ENCODE measurements around the gene DHRSX. TPM values are rescaled to one million over a fixed set of nuclear protein-coding genes. Genes with fewer than 3 reads are reported as not detected.

Gene DHRSX
- total and polyA plus RNA-seq, 2 of the 13 experiments (the other 11 are each of a cell fraction or from before 2014, with no cell fraction given): 15.5 to 24.3 TPM

DNA sequence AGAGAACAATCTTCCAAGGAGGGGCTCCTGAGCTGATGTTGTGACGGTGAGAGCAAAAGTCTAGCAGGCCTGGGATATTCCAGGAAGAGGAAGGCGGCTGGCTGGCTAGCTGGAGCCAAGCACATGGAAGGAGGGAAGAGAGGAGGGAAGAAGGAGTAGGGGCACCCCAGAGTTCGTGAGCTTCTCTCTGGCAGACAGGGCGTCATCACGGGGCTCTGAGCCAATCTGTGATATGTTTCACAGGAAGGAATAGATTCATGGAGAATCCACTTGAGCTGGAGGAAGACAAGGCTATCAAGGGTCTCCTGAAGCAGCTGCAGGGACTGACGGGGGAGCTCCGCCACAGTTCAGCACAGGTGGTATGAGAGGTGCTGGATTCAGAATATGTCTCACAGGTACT lies 73.6 kb downstream of the DHRSX start:
- H3K9ac ChIP-seq (ENCODE audit: insufficient read depth, low read depth, low read length): no peak overlapping the region
- peaks cover 0 to 11% of the 10 kb centered on the region in 2 experiments; a peak in 2 of 5 replicates for H3K36me3 ChIP-seq (replicated peaks in 1 of 2; ENCODE audit: control insufficient read depth in 1 of 2, insufficient read depth in 2 of 2, low read length in 2 of 2)
- DNase-seq (ENCODE audit: low spot score): no peak
- no peak overlapping the region for H3K27ac ChIP-seq (ENCODE audit: extremely low read length, insufficient read depth, low read length)
- no peaks in the 10 kb centered on the region for H3K79me2 ChIP-seq (ENCODE audit: insufficient read depth, low read length)
- no peak for ATAC-seq
- ChIA-PET POLR2A (no interaction called here), CTCF (ENCODE audit: low intra/inter-chr PET ratio, low total read pairs) (no interaction called here)
- no peak overlapping the region for H3K4me2 ChIP-seq (ENCODE audit: low read depth, low read length)
- peaks cover 9% of the 10 kb centered on the region; the same call in 1 of the 2 replicates for H3K4me1 ChIP-seq (ENCODE audit: insufficient read depth, low read length)
- TF ChIP-seq RARG (CRISPR knock-in tag; IDR thresholded peaks at IDR 0.05; ENCODE audit: low read depth) (no peak), ZNF572 (CRISPR knock-in tag; IDR thresholded peaks at IDR 0.05) (no peak), ZBTB8A (CRISPR knock-in tag; IDR thresholded peaks at IDR 0.05; ENCODE audit: borderline replicate concordance, low read depth) (no peak), GTF3A (CRISPR knock-in tag; conservative IDR thresholded peaks at IDR 0.05) (no peak), ZNF607 (CRISPR knock-in tag; IDR thresholded peaks at IDR 0.05; ENCODE audit: borderline replicate concordance) (no peak), MTF2 (CRISPR knock-in tag; IDR thresholded peaks at IDR 0.05; ENCODE audit: borderline replicate concordance) (no peak), RAD51 (IDR thresholded peaks at IDR 0.05; ENCODE audit: borderline replicate concordance) (no peak), ARHGAP35 (CRISPR knock-in tag; IDR thresholded peaks at IDR 0.05; ENCODE audit: borderline replicate concordance) (no peak)
- TF ChIP-seq, protein P1, sequence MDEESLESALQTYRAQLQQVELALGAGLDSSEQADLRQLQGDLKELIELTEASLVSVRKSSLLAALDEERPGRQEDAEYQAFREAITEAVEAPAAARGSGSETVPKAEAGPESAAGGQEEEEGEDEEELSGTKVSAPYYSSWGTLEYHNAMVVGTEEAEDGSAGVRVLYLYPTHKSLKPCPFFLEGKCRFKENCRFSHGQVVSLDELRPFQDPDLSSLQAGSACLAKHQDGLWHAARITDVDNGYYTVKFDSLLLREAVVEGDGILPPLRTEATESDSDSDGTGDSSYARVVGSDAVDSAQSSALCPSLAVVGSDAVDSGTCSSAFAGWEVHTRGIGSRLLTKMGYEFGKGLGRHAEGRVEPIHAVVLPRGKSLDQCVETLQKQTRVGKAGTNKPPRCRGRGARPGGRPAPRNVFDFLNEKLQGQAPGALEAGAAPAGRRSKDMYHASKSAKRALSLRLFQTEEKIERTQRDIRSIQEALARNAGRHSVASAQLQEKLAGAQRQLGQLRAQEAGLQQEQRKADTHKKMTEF (CRISPR knock-in tag; IDR thresholded peaks at IDR 0.05): no peak
- TF ChIP-seq, protein P2, sequence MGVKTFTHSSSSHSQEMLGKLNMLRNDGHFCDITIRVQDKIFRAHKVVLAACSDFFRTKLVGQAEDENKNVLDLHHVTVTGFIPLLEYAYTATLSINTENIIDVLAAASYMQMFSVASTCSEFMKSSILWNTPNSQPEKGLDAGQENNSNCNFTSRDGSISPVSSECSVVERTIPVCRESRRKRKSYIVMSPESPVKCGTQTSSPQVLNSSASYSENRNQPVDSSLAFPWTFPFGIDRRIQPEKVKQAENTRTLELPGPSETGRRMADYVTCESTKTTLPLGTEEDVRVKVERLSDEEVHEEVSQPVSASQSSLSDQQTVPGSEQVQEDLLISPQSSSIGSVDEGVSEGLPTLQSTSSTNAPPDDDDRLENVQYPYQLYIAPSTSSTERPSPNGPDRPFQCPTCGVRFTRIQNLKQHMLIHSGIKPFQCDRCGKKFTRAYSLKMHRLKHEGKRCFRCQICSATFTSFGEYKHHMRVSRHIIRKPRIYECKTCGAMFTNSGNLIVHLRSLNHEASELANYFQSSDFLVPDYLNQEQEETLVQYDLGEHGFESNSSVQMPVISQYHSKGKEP (CRISPR knock-in tag; IDR thresholded peaks at IDR 0.05): no peak
- TF ChIP-seq, protein P3, sequence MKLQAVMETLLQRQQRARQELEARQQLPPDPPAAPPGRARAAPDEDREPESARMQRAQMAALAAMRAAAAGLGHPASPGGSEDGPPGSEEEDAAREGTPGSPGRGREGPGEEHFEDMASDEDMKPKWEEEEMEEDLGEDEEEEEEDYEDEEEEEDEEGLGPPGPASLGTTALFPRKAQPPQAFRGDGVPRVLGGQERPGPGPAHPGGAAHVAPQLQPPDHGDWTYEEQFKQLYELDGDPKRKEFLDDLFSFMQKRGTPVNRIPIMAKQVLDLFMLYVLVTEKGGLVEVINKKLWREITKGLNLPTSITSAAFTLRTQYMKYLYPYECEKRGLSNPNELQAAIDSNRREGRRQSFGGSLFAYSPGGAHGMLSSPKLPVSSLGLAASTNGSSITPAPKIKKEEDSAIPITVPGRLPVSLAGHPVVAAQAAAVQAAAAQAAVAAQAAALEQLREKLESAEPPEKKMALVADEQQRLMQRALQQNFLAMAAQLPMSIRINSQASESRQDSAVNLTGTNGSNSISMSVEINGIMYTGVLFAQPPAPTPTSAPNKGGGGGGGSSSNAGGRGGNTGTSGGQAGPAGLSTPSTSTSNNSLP (IDR thresholded peaks at IDR 0.05; ENCODE audit: low read depth, low read length): no peak
- TF ChIP-seq, protein P4, sequence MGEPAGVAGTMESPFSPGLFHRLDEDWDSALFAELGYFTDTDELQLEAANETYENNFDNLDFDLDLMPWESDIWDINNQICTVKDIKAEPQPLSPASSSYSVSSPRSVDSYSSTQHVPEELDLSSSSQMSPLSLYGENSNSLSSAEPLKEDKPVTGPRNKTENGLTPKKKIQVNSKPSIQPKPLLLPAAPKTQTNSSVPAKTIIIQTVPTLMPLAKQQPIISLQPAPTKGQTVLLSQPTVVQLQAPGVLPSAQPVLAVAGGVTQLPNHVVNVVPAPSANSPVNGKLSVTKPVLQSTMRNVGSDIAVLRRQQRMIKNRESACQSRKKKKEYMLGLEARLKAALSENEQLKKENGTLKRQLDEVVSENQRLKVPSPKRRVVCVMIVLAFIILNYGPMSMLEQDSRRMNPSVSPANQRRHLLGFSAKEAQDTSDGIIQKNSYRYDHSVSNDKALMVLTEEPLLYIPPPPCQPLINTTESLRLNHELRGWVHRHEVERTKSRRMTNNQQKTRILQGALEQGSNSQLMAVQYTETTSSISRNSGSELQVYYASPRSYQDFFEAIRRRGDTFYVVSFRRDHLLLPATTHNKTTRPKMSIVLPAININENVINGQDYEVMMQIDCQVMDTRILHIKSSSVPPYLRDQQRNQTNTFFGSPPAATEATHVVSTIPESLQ (CRISPR knock-in tag; conservative IDR thresholded peaks at IDR 0.05): no peak
- TF ChIP-seq, protein P5, sequence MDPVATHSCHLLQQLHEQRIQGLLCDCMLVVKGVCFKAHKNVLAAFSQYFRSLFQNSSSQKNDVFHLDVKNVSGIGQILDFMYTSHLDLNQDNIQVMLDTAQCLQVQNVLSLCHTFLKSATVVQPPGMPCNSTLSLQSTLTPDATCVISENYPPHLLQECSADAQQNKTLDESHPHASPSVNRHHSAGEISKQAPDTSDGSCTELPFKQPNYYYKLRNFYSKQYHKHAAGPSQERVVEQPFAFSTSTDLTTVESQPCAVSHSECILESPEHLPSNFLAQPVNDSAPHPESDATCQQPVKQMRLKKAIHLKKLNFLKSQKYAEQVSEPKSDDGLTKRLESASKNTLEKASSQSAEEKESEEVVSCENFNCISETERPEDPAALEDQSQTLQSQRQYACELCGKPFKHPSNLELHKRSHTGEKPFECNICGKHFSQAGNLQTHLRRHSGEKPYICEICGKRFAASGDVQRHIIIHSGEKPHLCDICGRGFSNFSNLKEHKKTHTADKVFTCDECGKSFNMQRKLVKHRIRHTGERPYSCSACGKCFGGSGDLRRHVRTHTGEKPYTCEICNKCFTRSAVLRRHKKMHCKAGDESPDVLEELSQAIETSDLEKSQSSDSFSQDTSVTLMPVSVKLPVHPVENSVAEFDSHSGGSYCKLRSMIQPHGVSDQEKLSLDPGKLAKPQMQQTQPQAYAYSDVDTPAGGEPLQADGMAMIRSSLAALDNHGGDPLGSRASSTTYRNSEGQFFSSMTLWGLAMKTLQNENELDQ (CRISPR knock-in tag; IDR thresholded peaks at IDR 0.05; ENCODE audit: borderline replicate concordance): no peak
- H4K20me1 ChIP-seq (ENCODE audit: insufficient read depth, low read length): no peaks in the 10 kb centered on the region
- WGBS (ENCODE audit: low lambda C conversion rate): 92% methylated on average over 7 of the region's 7 CpGs
- FAIRE-seq: no peak
- no TSS peak for BruUV-seq (replicated peaks)
- no peaks in the 10 kb centered on the region for H3K27me3 ChIP-seq (ENCODE audit: control insufficient read depth in 1 of 2, insufficient read depth in 2 of 2, low read length in 2 of 2)
- in situ Hi-C loops (cut with HindIII; ENCODE audit: extremely low pct_ligation_motif_present, low pct_unique_long_range_greater_than_20kb): no loop called here
- no peaks in the 10 kb centered on the region for H3K9me3 ChIP-seq (ENCODE audit: low read length)
- intact Hi-C loops (cut with micrococcal nuclease; ENCODE audit: unreplicated experiment): no loop called here
- no peak overlapping the region for H3K4me3 ChIP-seq (replicated peaks in 1 of 3; ENCODE audit: insufficient read depth in 1 of 3, low read depth in 2 of 3, low read length in 3 of 3)
- H2AFZ ChIP-seq (ENCODE audit: low read length): no peak overlapping the region

All from HepG2 (cell line).